ENCODE data around the gene TRDN. TPM values are rescaled to one million over a fixed set of nuclear protein-coding genes. Genes with fewer than 3 reads are reported as not detected.
"Not testable (repeated sequence)": the region's sequence is repeated elsewhere in the genome, so short reads cannot be mapped to it uniquely, and the experiment has no call there.

TRDN gene
- total RNA-seq, 2 experiments from 2014 or later, result not detected

DNA sequence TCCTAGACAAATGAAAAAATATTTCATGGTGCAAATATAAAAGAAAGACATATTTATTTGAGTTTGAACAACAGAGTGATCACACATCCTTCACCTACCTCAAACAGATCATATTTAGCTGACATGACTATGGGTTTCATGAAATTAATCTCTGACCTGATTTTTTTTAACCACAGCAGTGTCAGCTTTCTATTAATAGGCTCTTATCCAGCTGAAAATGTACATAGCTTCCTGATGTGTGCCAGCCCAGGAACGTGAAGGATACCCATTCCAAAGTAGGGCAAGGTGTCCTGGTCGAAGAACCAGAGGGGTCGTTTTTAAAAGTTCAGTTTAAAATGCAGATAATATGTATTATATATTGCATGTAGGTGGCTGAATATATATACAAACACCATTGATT, 19.8 kb downstream of the TRDN start:
- no peaks in the 10 kb centered on the region for H3K9me3 Mint-ChIP-seq
- no peak overlapping the region for H3K4me3 Mint-ChIP-seq
- H3K4me1 Mint-ChIP-seq (ENCODE audit: low read depth), result no peaks in the 10 kb centered on the region
- DNase-seq, result no peak
- intact Hi-C loops (cut with micrococcal nuclease), result no loop called here
- ChIA-PET POLR2A (no interaction called here), CTCF (no interaction called here)
- no peaks in the 10 kb centered on the region for H3K36me3 Mint-ChIP-seq
- no peaks in the 10 kb centered on the region for H3K27me3 Mint-ChIP-seq
- H3K27ac Mint-ChIP-seq, result no peak overlapping the region

- Mint-ChIP-seq H3K36me3 (no peaks in the 10 kb centered on the region), H3K27ac (no peak overlapping the region), H3K9me3 (no peaks in the 10 kb centered on the region), H3K4me3 (no peak overlapping the region), H3K27me3 (no peaks in the 10 kb centered on the region), H3K4me1 (ENCODE audit: low read depth) (no peaks in the 10 kb centered on the region)
- CTCF ChIA-PET, result no interaction called here
- intact Hi-C loops (cut with micrococcal nuclease), result no loop called here
- POLR2A ChIA-PET, result no interaction called here
- no peak for DNase-seq
Observed at GRCh38 chr6:123616016-123616415, 20.7 kb downstream of the TRDN start.

GRCh38 chr6:123610779-123611178, 26.0 kb downstream of the TRDN start:
- H3K27ac Mint-ChIP-seq, result no peak overlapping the region
- CTCF ChIA-PET, result no interaction called here
- intact Hi-C loops (cut with micrococcal nuclease), result no loop called here
- POLR2A ChIA-PET, result no interaction called here
- DNase-seq, result no peak
- no peaks in the 10 kb centered on the region for H3K27me3 Mint-ChIP-seq
- H3K4me3 Mint-ChIP-seq, result no peak overlapping the region
- H3K9me3 Mint-ChIP-seq, result no peaks in the 10 kb centered on the region
- no peaks in the 10 kb centered on the region for H3K4me1 Mint-ChIP-seq (ENCODE audit: low read depth)
- H3K36me3 Mint-ChIP-seq, result no peaks in the 10 kb centered on the region

DNA sequence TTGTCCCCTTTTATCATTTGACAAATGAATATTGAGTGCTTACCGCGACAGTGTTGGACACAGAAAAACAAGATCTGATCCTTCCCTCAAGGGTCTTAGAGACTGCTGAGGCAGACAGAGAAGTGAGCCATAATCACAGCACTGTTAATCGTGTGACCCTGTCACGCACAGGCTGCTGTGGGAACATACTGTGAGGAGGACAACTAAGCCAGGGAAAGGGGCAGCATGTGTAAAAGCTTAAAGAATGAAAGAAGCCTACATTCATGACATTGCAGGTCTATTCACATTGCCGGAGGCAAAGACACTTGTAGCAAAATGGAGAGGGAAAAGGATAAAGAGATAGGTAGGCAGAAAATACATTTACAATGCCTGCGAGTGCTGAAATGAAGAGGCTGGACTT, 32.7 kb downstream of the TRDN start:
- no peaks in the 10 kb centered on the region for H3K36me3 Mint-ChIP-seq
- H3K4me1 Mint-ChIP-seq (ENCODE audit: low read depth), result no peaks in the 10 kb centered on the region
- H3K27me3 Mint-ChIP-seq, result no peaks in the 10 kb centered on the region
- ChIA-PET POLR2A (no interaction called here), CTCF (no interaction called here)
- H3K27ac Mint-ChIP-seq, result no peak overlapping the region
- H3K4me3 Mint-ChIP-seq, result no peak overlapping the region
- intact Hi-C loops (cut with micrococcal nuclease), result no loop called here
- no peak for DNase-seq
- no peaks in the 10 kb centered on the region for H3K9me3 Mint-ChIP-seq

DNA sequence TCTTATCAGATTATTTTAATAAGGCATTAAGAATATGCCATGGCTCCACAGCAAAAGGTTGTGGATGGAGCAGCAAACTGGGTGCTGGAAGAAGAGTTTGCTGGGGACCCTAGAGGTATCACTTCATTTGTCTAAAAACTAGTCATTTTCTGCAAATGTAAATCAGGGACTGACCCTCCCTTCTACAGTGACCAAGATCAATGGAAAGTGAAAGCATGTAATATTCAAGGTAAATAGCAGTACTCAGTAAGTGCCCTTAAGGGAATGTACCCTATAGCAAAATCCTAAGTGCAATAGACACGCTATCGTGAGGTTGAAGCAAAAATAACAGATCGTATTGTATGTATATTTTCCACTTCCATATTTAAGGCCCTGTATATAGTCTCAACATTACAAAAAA, 38.7 kb downstream of the TRDN start:
- H3K9me3 Mint-ChIP-seq, result no peaks in the 10 kb centered on the region
- POLR2A ChIA-PET, result no interaction called here

GRCh38 chr6:123594776-123595175, 42.0 kb downstream of the TRDN start:
- DNase-seq, result no peak
- intact Hi-C loops (cut with micrococcal nuclease), result no loop called here
- H3K9me3 Mint-ChIP-seq, result no peaks in the 10 kb centered on the region
- no peaks in the 10 kb centered on the region for H3K4me1 Mint-ChIP-seq (ENCODE audit: low read depth)
- no peaks in the 10 kb centered on the region for H3K27me3 Mint-ChIP-seq
- CTCF ChIA-PET, result no interaction called here
- POLR2A ChIA-PET, result no interaction called here
- H3K4me3 Mint-ChIP-seq, result no peak overlapping the region
- H3K27ac Mint-ChIP-seq, result no peak overlapping the region
- H3K36me3 Mint-ChIP-seq, result no peaks in the 10 kb centered on the region

More for the DNA sequence above, 38.7 kb downstream of the TRDN start:
- no peak for DNase-seq
- CTCF ChIA-PET, result no interaction called here
- Mint-ChIP-seq H3K4me1 (ENCODE audit: low read depth) (no peaks in the 10 kb centered on the region), H3K4me3 (no peak overlapping the region), H3K27me3 (no peaks in the 10 kb centered on the region), H3K27ac (no peak overlapping the region), H3K36me3 (no peaks in the 10 kb centered on the region)
- intact Hi-C loops (cut with micrococcal nuclease), result no loop called here

DNA sequence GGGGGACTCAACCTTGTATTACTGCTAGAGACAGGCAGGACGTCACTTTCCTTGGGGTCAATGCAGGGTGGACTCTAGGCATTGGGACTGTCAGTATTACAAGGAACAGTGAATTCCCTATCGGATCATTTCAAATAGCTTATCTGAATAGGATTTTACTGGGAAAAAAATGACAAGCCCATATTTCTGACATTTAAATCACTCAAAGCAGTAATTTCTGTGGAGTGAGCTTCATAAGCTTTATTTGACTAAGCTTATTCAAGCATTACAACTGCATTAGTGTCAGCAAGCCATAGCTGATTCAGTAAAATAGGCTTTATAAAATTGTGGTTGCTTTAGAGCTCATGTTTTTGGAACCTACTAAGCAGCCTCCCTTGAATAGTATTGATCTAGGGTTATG, 44.3 kb downstream of the TRDN start:
- Mint-ChIP-seq H3K27ac (no peak overlapping the region), H3K9me3 (no peaks in the 10 kb centered on the region), H3K4me1 (ENCODE audit: low read depth) (no peaks in the 10 kb centered on the region), H3K4me3 (no peak overlapping the region), H3K36me3 (no peaks in the 10 kb centered on the region), H3K27me3 (no peaks in the 10 kb centered on the region)
- no peak for DNase-seq
- ChIA-PET POLR2A (no interaction called here), CTCF (no interaction called here)
- intact Hi-C loops (cut with micrococcal nuclease), result no loop called here

DNA sequence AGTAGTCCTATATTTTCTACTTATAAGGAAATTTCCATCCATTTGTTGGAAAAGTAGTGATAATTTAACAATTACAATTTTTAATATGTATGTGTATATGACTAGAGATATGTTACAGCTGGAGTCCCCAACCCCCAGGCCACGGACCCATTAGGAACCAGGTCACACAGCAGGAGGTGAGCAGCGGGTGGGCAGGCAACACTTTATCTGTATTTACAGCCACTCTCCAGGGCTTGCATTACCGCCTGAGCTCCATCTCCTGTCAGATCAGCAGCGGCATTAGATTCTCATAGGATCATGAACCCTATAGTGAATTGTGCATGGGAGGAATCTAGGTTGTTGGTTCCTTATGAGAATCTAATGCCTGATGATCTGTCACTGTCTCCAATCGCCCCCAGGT, 46.8 kb downstream of the TRDN start:
- ChIA-PET POLR2A (no interaction called here), CTCF (no interaction called here)
- H3K4me3 Mint-ChIP-seq, result no peak overlapping the region
- no peak for DNase-seq
- H3K4me1 Mint-ChIP-seq (ENCODE audit: low read depth), result no peaks in the 10 kb centered on the region
- H3K27me3 Mint-ChIP-seq, result no peaks in the 10 kb centered on the region
- intact Hi-C loops (cut with micrococcal nuclease), result no loop called here
- H3K27ac Mint-ChIP-seq, result no peak overlapping the region
- no peaks in the 10 kb centered on the region for H3K36me3 Mint-ChIP-seq
- H3K9me3 Mint-ChIP-seq, result no peaks in the 10 kb centered on the region

- no peak overlapping the region for H3K4me3 Mint-ChIP-seq
- no peaks in the 10 kb centered on the region for H3K36me3 Mint-ChIP-seq
- H3K27ac Mint-ChIP-seq, result no peak overlapping the region
- intact Hi-C loops (cut with micrococcal nuclease), result no loop called here
- no peaks in the 10 kb centered on the region for H3K4me1 Mint-ChIP-seq (ENCODE audit: low read depth)
- H3K9me3 Mint-ChIP-seq, result no peaks in the 10 kb centered on the region
- DNase-seq, result no peak
- CTCF ChIA-PET, result no interaction called here
- POLR2A ChIA-PET, result no interaction called here
- H3K27me3 Mint-ChIP-seq, result no peaks in the 10 kb centered on the region
Observed at GRCh38 chr6:123589317-123589716, 47.4 kb downstream of the TRDN start.

- H3K4me3 Mint-ChIP-seq, result no peak overlapping the region
- ChIA-PET POLR2A (no interaction called here), CTCF (no interaction called here)
- no peak for DNase-seq
- H3K27ac Mint-ChIP-seq, result no peak overlapping the region
- H3K36me3 Mint-ChIP-seq, result no peaks in the 10 kb centered on the region
- intact Hi-C loops (cut with micrococcal nuclease), result no loop called here
- H3K4me1 Mint-ChIP-seq (ENCODE audit: low read depth), result no peaks in the 10 kb centered on the region
- H3K9me3 Mint-ChIP-seq, result no peaks in the 10 kb centered on the region
- no peaks in the 10 kb centered on the region for H3K27me3 Mint-ChIP-seq
Observed at GRCh38 chr6:123588546-123588895, 48.2 kb downstream of the TRDN start.

DNA sequence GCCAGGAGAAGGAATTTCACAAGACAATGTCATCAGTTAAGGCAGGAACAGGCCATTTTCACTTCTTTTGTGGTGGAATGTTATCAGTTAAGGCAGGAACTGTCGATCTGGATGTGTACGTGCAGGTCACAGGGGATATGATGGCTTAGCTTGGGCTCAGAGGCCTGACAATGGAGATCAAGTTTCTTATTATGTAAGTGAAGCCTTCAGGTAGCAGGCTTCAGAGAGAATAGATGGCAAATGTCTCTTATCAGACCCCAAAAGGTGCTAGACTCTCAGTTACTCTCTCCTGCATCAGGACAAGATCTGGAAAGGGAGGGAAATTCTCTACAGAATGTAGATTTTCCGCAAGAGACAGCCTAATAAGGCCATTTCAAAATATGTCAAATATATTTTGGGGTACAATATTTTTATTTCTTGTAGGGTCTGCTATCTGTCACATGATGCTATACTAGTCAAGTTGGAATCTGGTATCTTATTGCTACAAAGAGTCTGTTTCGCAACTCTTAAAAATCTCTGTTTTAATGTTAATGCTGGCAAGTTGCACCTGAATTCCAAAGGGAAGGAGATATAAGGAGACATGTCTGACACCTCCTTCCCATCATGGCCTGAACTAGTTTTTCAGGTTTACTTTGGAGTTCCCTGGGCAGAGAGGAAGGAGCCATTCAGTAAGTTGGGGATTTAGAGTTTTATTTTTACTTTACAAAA, 48.8 kb downstream of the TRDN start:
- no peak overlapping the region for H3K27ac Mint-ChIP-seq
- ChIA-PET CTCF (no interaction called here), POLR2A (no interaction called here)
- H3K9me3 Mint-ChIP-seq, result no peaks in the 10 kb centered on the region
- H3K4me3 Mint-ChIP-seq, result no peak overlapping the region
- intact Hi-C loops (cut with micrococcal nuclease), result no loop called here
- no peaks in the 10 kb centered on the region for H3K36me3 Mint-ChIP-seq
- DNase-seq, result no peak
- H3K4me1 Mint-ChIP-seq (ENCODE audit: low read depth), result no peaks in the 10 kb centered on the region
- no peaks in the 10 kb centered on the region for H3K27me3 Mint-ChIP-seq

- H3K4me3 Mint-ChIP-seq; H3K36me3 Mint-ChIP-seq; H3K27me3 Mint-ChIP-seq; H3K27ac Mint-ChIP-seq; POLR2A ChIA-PET; H3K4me1 Mint-ChIP-seq (ENCODE audit: low read depth); intact Hi-C loops (cut with micrococcal nuclease); DNase-seq; H3K9me3 Mint-ChIP-seq; CTCF ChIA-PET: not testable (repeated sequence)
Observed at GRCh38 chr6:123587407-123587806, 49.3 kb downstream of the TRDN start.

DNA sequence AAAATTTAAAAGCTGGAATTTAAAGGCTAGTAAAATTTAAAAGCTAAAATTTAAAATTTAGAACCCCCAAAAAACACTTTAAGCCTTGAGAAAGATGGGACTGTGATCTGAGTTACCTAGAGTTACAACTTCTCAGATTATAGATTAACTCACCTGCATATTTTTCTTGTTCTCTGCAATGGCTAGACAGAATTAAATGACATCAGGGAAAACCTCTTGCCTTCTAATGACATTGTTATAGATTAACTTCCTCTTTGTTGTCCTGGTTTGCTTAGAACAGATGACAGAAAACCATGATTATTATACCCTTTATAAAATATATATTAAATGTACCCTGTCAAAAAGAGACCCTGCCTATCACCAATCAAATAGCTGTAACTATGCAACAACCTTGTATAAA, 56.4 kb downstream of the TRDN start:
- Mint-ChIP-seq H3K27ac (no peak overlapping the region), H3K36me3 (no peaks in the 10 kb centered on the region), H3K4me3 (no peak overlapping the region), H3K27me3 (no peaks in the 10 kb centered on the region), H3K4me1 (ENCODE audit: low read depth) (no peaks in the 10 kb centered on the region), H3K9me3 (peaks cover 6% of the 10 kb centered on the region)
- ChIA-PET POLR2A (no interaction called here), CTCF (no interaction called here)
- intact Hi-C loops (cut with micrococcal nuclease), result no loop called here
- DNase-seq, result no peak

- Mint-ChIP-seq H3K36me3 (no peaks in the 10 kb centered on the region), H3K27ac (no peak overlapping the region), H3K27me3 (no peaks in the 10 kb centered on the region), H3K4me1 (ENCODE audit: low read depth) (no peaks in the 10 kb centered on the region), H3K9me3 (peaks cover 6% of the 10 kb centered on the region), H3K4me3 (no peak overlapping the region)
- ChIA-PET CTCF (no interaction called here), POLR2A (no interaction called here)
- DNase-seq, result no peak
- intact Hi-C loops (cut with micrococcal nuclease), result no loop called here
Observed at GRCh38 chr6:123575188-123575587, 61.6 kb downstream of the TRDN start.

All from activated CD4-positive, alpha-beta memory T cell treated with anti-CD3 and anti-CD28 coated beads for 36 hours (primary cell).